ENCODE measurements around the gene TTYH2. TPM values are rescaled to one million over a fixed set of nuclear protein-coding genes. Genes with fewer than 3 reads are reported as not detected.

The TTYH2 gene
- total RNA-seq, 1 donor: 1.4 TPM

DNA sequence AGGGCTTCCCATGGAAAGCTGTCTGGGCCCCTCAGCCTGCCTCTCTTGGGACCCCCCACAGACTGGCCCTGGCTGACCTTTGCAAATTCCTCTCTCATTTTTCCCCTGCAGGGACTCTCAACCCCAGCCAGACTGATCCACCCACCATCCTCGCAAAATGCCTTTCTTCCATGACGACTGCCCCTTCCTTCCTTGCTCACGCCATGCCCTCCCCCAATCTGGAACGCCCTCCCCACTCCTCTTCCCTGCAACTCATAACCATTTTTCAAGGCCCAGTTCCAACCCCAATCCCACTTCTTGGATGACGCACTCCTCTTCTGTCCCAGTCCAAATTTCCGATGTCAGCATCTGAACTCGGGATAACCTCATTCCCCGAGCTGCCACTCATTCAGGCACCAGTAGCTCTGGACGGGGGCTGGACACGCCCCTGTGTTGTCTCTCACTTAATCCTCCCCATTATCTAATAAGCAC lies 59.4 kb downstream of the TTYH2 start:
- H3K36me3 ChIP-seq (ENCODE audit: insufficient read depth, low read length): no peaks in the 10 kb centered on the region
- no peak overlapping the region for H3K4me3 ChIP-seq (ENCODE audit: insufficient read depth, low read length)
- H3K4me1 ChIP-seq (ENCODE audit: insufficient read depth, low read length): peaks cover 3% of the 10 kb centered on the region
- no peak overlapping the region for H3K27ac ChIP-seq (ENCODE audit: low read depth, low read length)
- no peak overlapping the region for H3K4me2 ChIP-seq (ENCODE audit: insufficient read depth, low read length)
- TF ChIP-seq, protein P1, sequence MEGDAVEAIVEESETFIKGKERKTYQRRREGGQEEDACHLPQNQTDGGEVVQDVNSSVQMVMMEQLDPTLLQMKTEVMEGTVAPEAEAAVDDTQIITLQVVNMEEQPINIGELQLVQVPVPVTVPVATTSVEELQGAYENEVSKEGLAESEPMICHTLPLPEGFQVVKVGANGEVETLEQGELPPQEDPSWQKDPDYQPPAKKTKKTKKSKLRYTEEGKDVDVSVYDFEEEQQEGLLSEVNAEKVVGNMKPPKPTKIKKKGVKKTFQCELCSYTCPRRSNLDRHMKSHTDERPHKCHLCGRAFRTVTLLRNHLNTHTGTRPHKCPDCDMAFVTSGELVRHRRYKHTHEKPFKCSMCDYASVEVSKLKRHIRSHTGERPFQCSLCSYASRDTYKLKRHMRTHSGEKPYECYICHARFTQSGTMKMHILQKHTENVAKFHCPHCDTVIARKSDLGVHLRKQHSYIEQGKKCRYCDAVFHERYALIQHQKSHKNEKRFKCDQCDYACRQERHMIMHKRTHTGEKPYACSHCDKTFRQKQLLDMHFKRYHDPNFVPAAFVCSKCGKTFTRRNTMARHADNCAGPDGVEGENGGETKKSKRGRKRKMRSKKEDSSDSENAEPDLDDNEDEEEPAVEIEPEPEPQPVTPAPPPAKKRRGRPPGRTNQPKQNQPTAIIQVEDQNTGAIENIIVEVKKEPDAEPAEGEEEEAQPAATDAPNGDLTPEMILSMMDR (IDR thresholded peaks at IDR 0.05; ENCODE audit: extremely low read depth, low read depth, low read length): no peak
- no peak overlapping the region for H2AFZ ChIP-seq (ENCODE audit: low read length)
- H3K9me3 ChIP-seq (ENCODE audit: low read depth, low read length): no peaks in the 10 kb centered on the region
- no peaks in the 10 kb centered on the region for H4K20me1 ChIP-seq (ENCODE audit: insufficient read depth, low read length)
- peak; percentile 84 for DNase-seq (ENCODE audit: insufficient read length, low spot score, missing footprints)
- no peaks in the 10 kb centered on the region for H3K79me2 ChIP-seq (ENCODE audit: insufficient read depth, low read length)
- peaks cover 17% of the 10 kb centered on the region for H3K27me3 ChIP-seq (ENCODE audit: insufficient read depth, low read length)

DNA sequence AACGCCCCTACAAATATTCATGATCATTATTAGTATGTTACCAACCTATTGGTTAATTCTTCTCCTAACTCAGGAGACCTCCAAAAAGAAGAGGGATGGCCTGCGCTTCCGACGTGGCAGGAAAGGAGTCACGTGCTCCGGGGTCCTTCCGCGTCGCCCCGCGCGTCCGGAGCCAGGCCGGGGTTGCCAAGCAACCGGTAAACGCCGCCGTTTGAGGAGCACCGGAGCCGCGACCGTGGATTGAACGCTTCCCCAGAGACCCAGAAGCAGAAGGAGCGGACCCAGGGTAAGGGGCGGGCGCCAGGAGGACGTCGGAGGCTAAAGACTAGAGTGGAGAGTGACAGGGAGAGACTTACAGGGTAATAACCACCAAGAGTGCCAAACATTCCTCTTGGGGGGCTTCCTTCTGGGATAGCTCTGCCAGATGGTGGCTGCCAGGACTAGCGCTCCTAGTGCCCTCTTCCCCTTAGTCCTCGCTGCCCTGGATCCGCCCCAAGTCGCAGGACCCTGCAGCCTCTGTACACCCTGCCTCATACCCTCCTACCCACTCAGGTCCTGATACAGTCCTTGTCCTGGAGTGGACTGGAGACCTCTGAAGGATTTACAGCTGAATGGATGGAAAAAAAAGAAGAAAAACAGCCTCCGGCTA lies 60.8 kb downstream of the TTYH2 start, which contains the start of gene DNAI2:
Gene DNAI2, plus strand, starts transcription at position 175 of the 649 bp plus-strand sequence. CDS start 7,584 bp downstream, outside the sequence.
- Histone ChIP-seq H3K4me1 (ENCODE audit: insufficient read depth, low read length) (peaks cover 3% of the 10 kb centered on the region), H3K27ac (ENCODE audit: low read depth, low read length) (no peak within 1 kb of the TSS), H3K4me3 (ENCODE audit: insufficient read depth, low read length) (no peak within 1 kb of the TSS), H3K27me3 (ENCODE audit: insufficient read depth, low read length) (peaks cover 17% of the 10 kb centered on the region), H3K36me3 (ENCODE audit: insufficient read depth, low read length) (no peaks in the 10 kb centered on the region), H2AFZ (ENCODE audit: low read length) (no peak within 1 kb of the TSS), H3K4me2 (ENCODE audit: insufficient read depth, low read length) (no peak within 1 kb of the TSS), H4K20me1 (ENCODE audit: insufficient read depth, low read length) (no peaks in the 10 kb centered on the region), H3K9me3 (ENCODE audit: low read depth, low read length) (no peaks in the 10 kb centered on the region), H3K79me2 (ENCODE audit: insufficient read depth, low read length) (no peaks in the 10 kb centered on the region)
- TF ChIP-seq, protein P1 (IDR thresholded peaks at IDR 0.05; ENCODE audit: extremely low read depth, low read depth, low read length): no peak
- DNase-seq (ENCODE audit: insufficient read length, low spot score, missing footprints): no peak

DNA sequence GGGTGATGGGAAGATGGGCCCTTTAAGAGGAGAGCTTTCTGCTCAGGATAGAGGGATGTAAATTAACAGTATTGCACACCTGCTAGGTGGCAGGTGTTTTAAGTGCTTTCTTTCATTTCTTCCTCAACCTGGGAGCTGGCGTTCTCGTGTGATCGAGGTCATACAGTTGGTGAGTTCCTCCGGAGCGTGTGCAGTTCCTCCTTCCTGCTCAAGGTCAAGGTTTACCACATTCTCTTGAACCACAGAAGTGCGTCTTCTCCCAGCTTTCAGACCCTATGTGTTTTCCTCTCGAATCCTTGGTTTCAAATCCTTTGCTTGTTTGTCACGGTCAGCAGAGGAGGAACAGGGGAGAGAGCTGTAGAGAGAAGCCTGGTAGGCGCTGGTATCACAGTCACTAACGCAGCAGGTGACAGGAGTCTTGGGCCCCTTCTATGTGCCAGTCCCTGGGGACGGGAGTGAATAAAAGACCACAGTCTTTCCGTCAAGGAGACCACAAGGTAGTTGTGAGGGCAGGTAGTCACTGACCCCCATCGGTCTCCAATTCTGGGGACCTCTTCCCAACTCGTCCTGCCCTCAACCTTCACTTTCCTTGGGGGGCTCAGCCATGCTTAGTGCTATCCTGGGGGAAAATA lies 61.5 kb downstream of the TTYH2 start:
- Histone ChIP-seq H3K9me3 (ENCODE audit: low read depth, low read length) (no peaks in the 10 kb centered on the region), H3K79me2 (ENCODE audit: insufficient read depth, low read length) (no peaks in the 10 kb centered on the region), H4K20me1 (ENCODE audit: insufficient read depth, low read length) (no peaks in the 10 kb centered on the region), H2AFZ (ENCODE audit: low read length) (no peak overlapping the region), H3K27me3 (ENCODE audit: insufficient read depth, low read length) (peaks cover 17% of the 10 kb centered on the region), H3K4me1 (ENCODE audit: insufficient read depth, low read length) (peaks cover 3% of the 10 kb centered on the region), H3K27ac (ENCODE audit: low read depth, low read length) (no peak overlapping the region), H3K4me2 (ENCODE audit: insufficient read depth, low read length) (no peak overlapping the region), H3K4me3 (ENCODE audit: insufficient read depth, low read length) (no peak overlapping the region), H3K36me3 (ENCODE audit: insufficient read depth, low read length) (no peaks in the 10 kb centered on the region)
- DNase-seq (ENCODE audit: insufficient read length, low spot score, missing footprints): no peak
- TF ChIP-seq, protein P1 (IDR thresholded peaks at IDR 0.05; ENCODE audit: extremely low read depth, low read depth, low read length): no peak

DNA sequence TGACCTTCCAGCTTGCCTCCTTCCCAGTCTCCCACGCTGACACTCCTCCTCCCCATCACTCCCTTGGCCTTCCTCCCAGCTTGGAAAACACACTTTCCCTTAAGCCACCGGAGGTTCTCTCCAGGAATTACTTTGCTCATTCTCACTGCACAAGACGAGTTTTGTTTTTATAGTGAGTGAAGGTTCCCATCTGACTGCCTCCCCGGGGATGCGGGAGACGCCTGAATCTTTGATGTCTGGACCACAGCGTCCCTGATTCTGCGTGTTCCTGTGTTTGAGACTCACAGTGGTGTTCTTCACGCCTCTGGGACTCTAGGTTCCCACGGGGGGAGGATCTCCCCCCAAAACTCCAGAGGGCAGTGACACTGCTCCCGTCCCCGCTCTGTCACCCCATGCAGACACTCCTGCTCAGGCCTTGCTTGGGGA lies 62.7 kb downstream of the TTYH2 start:
- peak; percentile 90 for DNase-seq (ENCODE audit: insufficient read length, low spot score, missing footprints)

More for the DNA sequence above, 62.7 kb downstream of the TTYH2 start:
- Histone ChIP-seq H3K27ac (ENCODE audit: low read depth, low read length) (no peak overlapping the region), H2AFZ (ENCODE audit: low read length) (no peak overlapping the region), H3K4me3 (ENCODE audit: insufficient read depth, low read length) (no peak overlapping the region), H3K4me2 (ENCODE audit: insufficient read depth, low read length) (no peak overlapping the region), H3K4me1 (ENCODE audit: insufficient read depth, low read length) (peaks cover 3% of the 10 kb centered on the region), H3K36me3 (ENCODE audit: insufficient read depth, low read length) (no peaks in the 10 kb centered on the region), H3K79me2 (ENCODE audit: insufficient read depth, low read length) (no peaks in the 10 kb centered on the region), H3K9me3 (ENCODE audit: low read depth, low read length) (no peaks in the 10 kb centered on the region), H3K27me3 (ENCODE audit: insufficient read depth, low read length) (peaks cover 17% of the 10 kb centered on the region), H4K20me1 (ENCODE audit: insufficient read depth, low read length) (no peaks in the 10 kb centered on the region)
- TF ChIP-seq, protein P1 (IDR thresholded peaks at IDR 0.05; ENCODE audit: extremely low read depth, low read depth, low read length): no peak
